OCI-LY7 (cell line): ENCODE results near the gene E2F2.

Experiments
- EZH2phosphoT487 ChIP-seq: fragments of 200-600 bp; sonication (generic); IDR thresholded peaks from 2 replicates; pipeline ENCODE4 v1.6.1; 2018; ENCODE audit warnings: low read depth, borderline replicate concordance, mild to moderate bottlenecking, mixed run types, antibody characterized with exemption, low read length, moderate library complexity, mixed read lengths
- TF ChIP-seq, protein P1 (sequence below): fragments of 200-600 bp; sonication (generic); conservative IDR thresholded peaks from 2 replicates; pipeline ENCODE4 v1.5.1; 2014; ENCODE audit warnings: mild to moderate bottlenecking, antibody characterized with exemption, low read length, moderate library complexity, mixed read lengths

DNA sequence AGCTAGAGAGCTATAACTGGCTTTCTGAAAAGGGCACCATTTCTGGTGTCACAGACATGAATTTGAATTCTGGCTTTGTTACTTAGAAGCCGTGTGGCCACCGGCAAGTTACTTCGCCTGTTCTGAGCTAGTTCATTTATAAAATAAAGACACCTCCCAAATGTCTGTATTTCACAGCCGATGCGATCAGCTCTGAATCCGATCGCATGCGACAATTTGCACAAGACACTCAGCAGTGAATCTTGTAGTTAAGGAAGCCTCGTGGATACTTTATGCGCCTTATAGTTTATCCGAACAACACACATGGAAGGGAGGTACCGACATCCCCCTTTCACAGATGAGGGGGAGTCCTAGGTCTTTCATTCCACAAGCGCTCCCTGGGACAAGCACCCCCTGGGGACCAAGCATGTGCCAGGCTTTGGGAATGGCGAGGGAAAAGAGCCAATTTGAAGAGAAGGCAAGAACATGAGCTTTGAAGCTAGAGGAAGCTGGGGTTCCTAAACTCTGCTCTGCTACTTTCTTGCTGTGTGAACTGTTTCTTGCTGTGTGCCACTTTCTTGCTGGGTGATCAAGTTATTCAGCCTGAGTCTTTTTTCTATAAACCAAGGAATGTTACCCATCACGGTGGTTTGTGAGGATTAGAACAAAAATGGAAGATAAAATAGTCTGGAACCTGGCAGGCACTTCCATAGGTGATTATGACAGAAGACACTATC lies 24.4 kb upstream of the E2F2 start:
- TF ChIP-seq, protein P1, sequence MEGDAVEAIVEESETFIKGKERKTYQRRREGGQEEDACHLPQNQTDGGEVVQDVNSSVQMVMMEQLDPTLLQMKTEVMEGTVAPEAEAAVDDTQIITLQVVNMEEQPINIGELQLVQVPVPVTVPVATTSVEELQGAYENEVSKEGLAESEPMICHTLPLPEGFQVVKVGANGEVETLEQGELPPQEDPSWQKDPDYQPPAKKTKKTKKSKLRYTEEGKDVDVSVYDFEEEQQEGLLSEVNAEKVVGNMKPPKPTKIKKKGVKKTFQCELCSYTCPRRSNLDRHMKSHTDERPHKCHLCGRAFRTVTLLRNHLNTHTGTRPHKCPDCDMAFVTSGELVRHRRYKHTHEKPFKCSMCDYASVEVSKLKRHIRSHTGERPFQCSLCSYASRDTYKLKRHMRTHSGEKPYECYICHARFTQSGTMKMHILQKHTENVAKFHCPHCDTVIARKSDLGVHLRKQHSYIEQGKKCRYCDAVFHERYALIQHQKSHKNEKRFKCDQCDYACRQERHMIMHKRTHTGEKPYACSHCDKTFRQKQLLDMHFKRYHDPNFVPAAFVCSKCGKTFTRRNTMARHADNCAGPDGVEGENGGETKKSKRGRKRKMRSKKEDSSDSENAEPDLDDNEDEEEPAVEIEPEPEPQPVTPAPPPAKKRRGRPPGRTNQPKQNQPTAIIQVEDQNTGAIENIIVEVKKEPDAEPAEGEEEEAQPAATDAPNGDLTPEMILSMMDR, result no peak
- no peak for TF ChIP-seq EZH2phosphoT487
